Transverse colon (tissue), 4 donors: ENCODE data around the gene CYP1A2. TPM values are rescaled to one million over a fixed set of nuclear protein-coding genes. Genes with fewer than 3 reads are reported as not detected.

Experiments
- DNase-seq: peaks from one replicate; pipeline ENCODE4 v3.0.0-alpha.2; 2019
- H3K27ac ChIP-seq, 4 donors: fragments of 200-600 bp; sonication (generic); 2 replicates each; pipeline ENCODE4 v1.5.1; 2016 to 2018; ENCODE audit warnings: inconsistent platforms in 4 of 4
- H3K27me3 ChIP-seq: fragments of 200-600 bp; sonication (generic); 2 replicates; pipeline ENCODE4 v1.5.1; 2017; ENCODE audit warnings: inconsistent platforms
- H3K36me3 ChIP-seq, 4 donors: fragments of 200-600 bp; sonication (generic); 2 replicates each; pipeline ENCODE4 v1.5.1; 2017 to 2019; ENCODE audit warnings: inconsistent platforms in 4 of 4
- H3K4me1 ChIP-seq, 4 donors: fragments of 200-600 bp; sonication (generic); 2 replicates each; pipeline ENCODE4 v1.5.1; 2017 to 2020; ENCODE audit warnings: inconsistent platforms in 4 of 4
- H3K4me3 ChIP-seq, 4 donors: fragments of 200-600 bp; sonication (generic); 1 replicate in 1 of 4; 2 replicates in 3 of 4; pipeline versions ENCODE4 v1.5.1 to v1.6.1; 2017 to 2019; ENCODE audit warnings: inconsistent platforms in 4 of 4
- H3K9me3 ChIP-seq, 2 donors: fragments of 200-600 bp; sonication (generic); 2 replicates each; pipeline ENCODE4 v1.5.1; 2017 to 2019; ENCODE audit warnings: inconsistent platforms in 2 of 2
- CTCF ChIP-seq, 5 experiments: fragments of 200-600 bp in 3 of 5; fragments of 450-650 bp in 2 of 5; sonication (generic) in 3 of 5; IDR thresholded peaks; 1 replicate in 2 of 5; 2 replicates in 3 of 5; pipeline ENCODE4 v1.5.1; 2016 to 2017; ENCODE audit warnings: antibody characterized with exemption in 5 of 5, inconsistent platforms in 3 of 5, mild to moderate bottlenecking in 2 of 5, moderate library complexity in 1 of 5
- EP300 ChIP-seq: sonication (generic); formaldehyde crosslinking; IDR thresholded peaks from one replicate; pipeline ENCODE4 v1.6.1; 2017; ENCODE audit warnings: antibody characterized with exemption, low read depth
- POLR2A ChIP-seq: fragments of 450-650 bp; IDR thresholded peaks from one replicate; pipeline ENCODE4 v1.6.1; 2016; ENCODE audit warnings: antibody characterized with exemption, mild to moderate bottlenecking, moderate library complexity
- POLR2AphosphoS5 ChIP-seq, 3 donors: sonication (generic); formaldehyde crosslinking; IDR thresholded peaks; one replicate each; pipeline ENCODE4 v1.6.1; 2016; ENCODE audit warnings: antibody characterized with exemption in 3 of 3
- WGBS, 2 donors: methylation state at CpG; one replicate each; pipeline ENCODE4 v1.1.5; 2018; ENCODE audit warnings: low coverage in 1 of 2; 5-methylcytosine and 5-hydroxymethylcytosine counted together
- in situ Hi-C, 4 donors: fragments of 200-750 bp; cut with MboI; loops; one replicate each; pipeline versions ENCODE4 v1.15.0 to v1.15.1; 2017; ENCODE audit warnings: low sequenced_read_pairs in 3 of 4, low pct_ligation_motif_present in 1 of 4, low pct_unique_long_range_greater_than_20kb in 1 of 4
- intact Hi-C: fragments of 100-400 bp; cut with DNase I; formaldehyde crosslinking; loops from one replicate; pipeline ENCODE4 v1.15.1; 2023; ENCODE audit warnings: low total_unique reads
- total RNA-seq, 4 donors: library from RNA; depleted of rRNA; stranded (reverse); fragments of >200 nt; gene quantifications; one replicate each; pipeline ENCODE4 v1.1.0, GENCODE V29; 2016

CYP1A2 gene
- total RNA-seq, 4 donors from 2014 or later: not detected

GRCh38 chr15:74782259-74783071 is 33.8 kb downstream of the CYP1A2 start:
- 0% methylated on average over 35 of the region's 72 CpGs; no CpG with 5 or more reads in 1 of the 2 donors for WGBS, 2 donors
- TF ChIP-seq EP300 (no peak), POLR2AphosphoS5 (IDR thresholded peaks at IDR 0.05) (no peak), POLR2A (no peak), CTCF (IDR thresholded peaks at IDR 0.05) (no peak)
- peak overlapping the region; percentile 60 to 93 (median 75) for H3K4me3 ChIP-seq
- peak overlapping the region; percentile 84 to 92 (median 86) for H3K27ac ChIP-seq
- H3K36me3 ChIP-seq: no peaks in the 10 kb centered on the region
- H3K9me3 ChIP-seq: no peaks in the 10 kb centered on the region
- peak; percentile 62 for DNase-seq
- no peaks in the 10 kb centered on the region for H3K27me3 ChIP-seq
- in situ Hi-C loops: no loop called here
- peaks cover 49 to 91% (median 73%) of the 10 kb centered on the region in 4 donors for H3K4me1 ChIP-seq
- intact Hi-C loops: loop anchor here (5.0 kb wide), 1 partner anchor 60 kb away; the partner anchor contains the start of gene ULK3

- Histone ChIP-seq H3K4me3 (peak overlapping the region; percentile 60 to 93 (median 75)), H3K36me3 (no peaks in the 10 kb centered on the region), H3K4me1 (peaks cover 52 to 91% (median 75%) of the 10 kb centered on the region in 4 donors), H3K27ac (peak overlapping the region; percentile 84 to 92 (median 86)), H3K27me3 (no peaks in the 10 kb centered on the region), H3K9me3 (no peaks in the 10 kb centered on the region)
- peak; percentile 59 for DNase-seq
- intact Hi-C loops (loop anchor here (5.0 kb wide), 1 partner anchor 59 kb away; the partner anchor contains the start of gene ULK3), in situ Hi-C loops (no loop called here)
- WGBS, 2 donors: 3% methylated on average over 12 of the region's 13 CpGs; no CpG with 5 or more reads in 1 of the 2 donors
- TF ChIP-seq EP300 (no peak), CTCF (IDR thresholded peaks at IDR 0.05) (no peak), POLR2A (no peak), POLR2AphosphoS5 (IDR thresholded peaks at IDR 0.05) (no peak)
Observed at GRCh38 chr15:74783072-74783807, 34.6 kb downstream of the CYP1A2 start.

GRCh38 chr15:74783808-74784175 is 35.1 kb downstream of the CYP1A2 start:
- WGBS, 2 donors: 0 to 21% methylated on average over 1 to 3 of the region's 3 CpGs
- no peaks in the 10 kb centered on the region for H3K9me3 ChIP-seq
- peaks cover 58 to 91% (median 79%) of the 10 kb centered on the region in 4 donors for H3K4me1 ChIP-seq
- intact Hi-C loops (loop anchor here (5.0 kb wide), 1 partner anchor 59 kb away; the partner anchor contains the start of gene ULK3), in situ Hi-C loops (no loop called here)
- DNase-seq: no peak
- H3K36me3 ChIP-seq: no peaks in the 10 kb centered on the region
- H3K27ac ChIP-seq: peak overlapping the region; percentile 84 to 92 (median 86)
- TF ChIP-seq CTCF (IDR thresholded peaks at IDR 0.05) (no peak), EP300 (no peak), POLR2AphosphoS5 (IDR thresholded peaks at IDR 0.05) (no peak), POLR2A (no peak)
- H3K4me3 ChIP-seq: peak overlapping the region; percentile 5 to 77 (median 66)
- H3K27me3 ChIP-seq: no peaks in the 10 kb centered on the region
